Ascending aorta (tissue), 2 donors: ENCODE results near the gene APBB1IP. TPM values are rescaled to one million over a fixed set of nuclear protein-coding genes. Genes with fewer than 3 reads are reported as not detected.

Experiments used
- DNase-seq, 2 donors: peaks; one replicate each; pipeline ENCODE4 v3.0.0-alpha.2; 2019; ENCODE audit warnings: low spot score in 2 of 2
- H3K27ac ChIP-seq, 2 donors: fragments of 200-600 bp; sonication (generic); one replicate each; pipeline ENCODE4 v1.5.1; 2016 to 2017; ENCODE audit warnings: mild to moderate bottlenecking in 1 of 2
- H3K27me3 ChIP-seq: fragments of 200-600 bp; sonication (generic); one replicate; pipeline ENCODE4 v1.5.1; 2017
- H3K36me3 ChIP-seq, 2 donors: fragments of 200-600 bp; sonication (generic); one replicate each; pipeline ENCODE4 v1.5.1; 2016
- H3K4me1 ChIP-seq, 2 donors: fragments of 200-600 bp; sonication (generic); one replicate each; pipeline ENCODE4 v1.5.1; 2016 to 2017; ENCODE audit warnings: mild to moderate bottlenecking in 1 of 2
- H3K4me3 ChIP-seq, 2 donors: fragments of 200-600 bp; sonication (generic); one replicate each; pipeline ENCODE4 v1.5.1; 2016 to 2017; ENCODE audit warnings: mild to moderate bottlenecking in 1 of 2
- H3K9me3 ChIP-seq, 2 donors: fragments of 200-600 bp; sonication (generic); one replicate each; pipeline ENCODE4 v1.5.1; 2016
- intact Hi-C: fragments of 100-400 bp; cut with DNase I; formaldehyde crosslinking; loops from one replicate; pipeline ENCODE4 v1.15.1; 2023
- total RNA-seq: library from RNA; depleted of rRNA; stranded (reverse); fragments of >200 nt; gene quantifications from one replicate; pipeline ENCODE4 v1.1.0, GENCODE V29; 2016
- TF ChIP-seq, protein P1 (sequence below), 3 experiments: fragments of 200-600 bp in 2 of 3; fragments of 450-650 bp in 1 of 3; sonication (generic) in 2 of 3; IDR thresholded peaks; one replicate each; pipeline ENCODE4 v1.5.1; 2016 to 2019; ENCODE audit warnings: antibody characterized with exemption in 3 of 3, mild to moderate bottlenecking in 1 of 3, moderate library complexity in 1 of 3

APBB1IP gene
- total RNA-seq, 1 donor from 2014 or later: not detected

DNA sequence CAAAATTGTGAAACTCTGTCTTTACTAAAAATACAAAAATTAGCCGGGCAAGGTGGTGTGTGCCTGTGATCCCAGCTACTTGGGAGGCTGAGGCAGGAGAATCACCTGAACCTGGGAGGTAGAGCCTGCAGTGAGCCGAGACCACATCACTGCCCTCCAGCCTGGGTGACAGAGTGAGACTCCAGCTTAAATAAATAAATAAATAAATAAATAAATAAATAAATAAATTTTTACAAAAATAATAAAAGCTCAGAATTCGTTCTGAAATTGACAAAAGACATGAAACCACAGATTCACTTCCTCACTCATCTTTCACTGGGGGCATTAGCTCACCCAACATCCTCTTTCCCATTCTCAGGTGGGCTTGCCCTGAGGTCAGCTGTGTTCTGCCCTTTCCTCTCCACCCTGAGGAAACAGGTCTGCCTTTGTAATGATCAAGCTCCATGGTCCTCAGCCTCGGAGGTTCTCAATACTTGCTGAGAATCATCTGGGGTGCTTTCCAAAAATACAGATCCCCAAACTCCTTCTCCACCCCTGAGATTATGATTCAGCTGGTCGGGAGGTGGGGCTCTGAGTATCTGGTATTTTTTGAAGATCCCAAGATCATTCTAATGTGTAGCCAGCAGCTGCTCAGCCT lies 29.2 kb upstream of the APBB1IP start:
- H3K9me3 ChIP-seq: no peaks in the 10 kb centered on the region
- H3K4me1 ChIP-seq: no peaks in the 10 kb centered on the region
- H3K4me3 ChIP-seq: no peak overlapping the region
- H3K27ac ChIP-seq: no peak overlapping the region
- no peak for DNase-seq
- TF ChIP-seq, protein P1, sequence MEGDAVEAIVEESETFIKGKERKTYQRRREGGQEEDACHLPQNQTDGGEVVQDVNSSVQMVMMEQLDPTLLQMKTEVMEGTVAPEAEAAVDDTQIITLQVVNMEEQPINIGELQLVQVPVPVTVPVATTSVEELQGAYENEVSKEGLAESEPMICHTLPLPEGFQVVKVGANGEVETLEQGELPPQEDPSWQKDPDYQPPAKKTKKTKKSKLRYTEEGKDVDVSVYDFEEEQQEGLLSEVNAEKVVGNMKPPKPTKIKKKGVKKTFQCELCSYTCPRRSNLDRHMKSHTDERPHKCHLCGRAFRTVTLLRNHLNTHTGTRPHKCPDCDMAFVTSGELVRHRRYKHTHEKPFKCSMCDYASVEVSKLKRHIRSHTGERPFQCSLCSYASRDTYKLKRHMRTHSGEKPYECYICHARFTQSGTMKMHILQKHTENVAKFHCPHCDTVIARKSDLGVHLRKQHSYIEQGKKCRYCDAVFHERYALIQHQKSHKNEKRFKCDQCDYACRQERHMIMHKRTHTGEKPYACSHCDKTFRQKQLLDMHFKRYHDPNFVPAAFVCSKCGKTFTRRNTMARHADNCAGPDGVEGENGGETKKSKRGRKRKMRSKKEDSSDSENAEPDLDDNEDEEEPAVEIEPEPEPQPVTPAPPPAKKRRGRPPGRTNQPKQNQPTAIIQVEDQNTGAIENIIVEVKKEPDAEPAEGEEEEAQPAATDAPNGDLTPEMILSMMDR (IDR thresholded peaks at IDR 0.05): no peak
- intact Hi-C loops: no loop called here
- no peaks in the 10 kb centered on the region for H3K27me3 ChIP-seq
- no peaks in the 10 kb centered on the region for H3K36me3 ChIP-seq

DNA sequence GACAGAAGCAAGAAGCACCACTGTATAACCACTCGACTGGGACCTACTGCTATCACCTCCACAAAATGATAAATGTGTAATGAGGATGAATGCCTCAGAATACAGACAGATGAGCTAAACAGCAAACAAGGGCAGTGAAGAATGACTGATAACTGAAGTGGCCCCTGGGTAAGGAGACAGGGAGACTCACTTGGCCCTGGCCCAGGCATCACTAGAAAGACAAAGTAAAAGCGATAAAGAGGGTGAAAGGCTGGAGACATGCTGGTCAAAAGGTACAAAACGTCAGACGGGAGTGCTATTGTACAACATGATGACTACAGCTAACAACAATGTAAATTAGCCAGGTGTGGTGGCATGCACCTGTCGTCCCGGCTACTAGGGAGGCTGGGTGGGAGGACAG lies 27.8 kb upstream of the APBB1IP start:
- Histone ChIP-seq H3K27ac (no peak overlapping the region), H3K36me3 (no peaks in the 10 kb centered on the region), H3K4me1 (no peaks in the 10 kb centered on the region), H3K4me3 (no peak overlapping the region), H3K9me3 (no peaks in the 10 kb centered on the region), H3K27me3 (no peaks in the 10 kb centered on the region)
- TF ChIP-seq, protein P1 (IDR thresholded peaks at IDR 0.05): no peak
- intact Hi-C loops: no loop called here
- DNase-seq: no peak

DNA sequence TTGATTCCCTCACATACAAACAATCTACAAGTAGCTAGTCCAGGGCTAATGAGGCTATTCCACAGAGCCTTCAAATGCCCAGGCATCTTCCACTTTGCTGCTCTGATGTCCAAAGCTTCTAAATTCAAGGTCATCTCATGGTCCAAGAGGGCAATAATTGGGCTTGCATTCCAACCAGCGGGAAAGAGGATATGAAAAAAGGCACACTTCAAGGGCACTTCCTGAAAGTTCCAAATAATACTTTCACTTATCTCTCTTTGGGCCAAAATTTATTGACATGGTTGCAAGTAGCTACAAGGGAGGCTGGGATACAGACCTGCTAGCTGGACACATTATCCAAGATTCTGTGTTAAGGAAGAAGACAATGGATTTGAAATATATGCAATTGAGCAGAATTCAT lies 25.2 kb upstream of the APBB1IP start:
- Histone ChIP-seq H3K36me3 (no peaks in the 10 kb centered on the region), H3K4me1 (no peaks in the 10 kb centered on the region), H3K27ac (no peak overlapping the region), H3K4me3 (no peak overlapping the region), H3K27me3 (no peaks in the 10 kb centered on the region), H3K9me3 (no peaks in the 10 kb centered on the region)
- DNase-seq: no peak
- TF ChIP-seq, protein P1 (IDR thresholded peaks at IDR 0.05): no peak
- intact Hi-C loops: no loop called here

DNA sequence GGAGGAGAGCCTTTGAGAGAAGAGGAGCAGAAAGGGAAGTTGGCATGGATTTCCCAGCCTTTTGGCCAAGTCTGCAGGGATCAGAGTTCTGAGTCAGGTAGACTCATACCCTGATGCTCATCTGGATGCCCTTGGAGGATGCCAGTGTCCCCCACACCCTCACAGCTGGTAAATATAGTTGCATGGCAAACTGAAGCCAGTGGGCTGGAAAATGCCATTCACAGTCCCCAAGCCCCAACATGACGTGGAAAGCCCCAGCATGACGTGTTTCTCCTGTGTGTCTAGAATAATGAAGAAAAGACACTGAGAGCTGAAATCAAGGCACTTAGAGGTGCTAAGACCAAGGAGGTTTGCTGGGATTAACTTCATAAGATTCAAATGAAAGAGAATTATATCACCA lies 24.8 kb upstream of the APBB1IP start:
- intact Hi-C loops: no loop called here
- DNase-seq: no peak
- TF ChIP-seq, protein P1 (IDR thresholded peaks at IDR 0.05): no peak
- Histone ChIP-seq H3K27me3 (no peaks in the 10 kb centered on the region), H3K4me3 (no peak overlapping the region), H3K36me3 (no peaks in the 10 kb centered on the region), H3K4me1 (no peaks in the 10 kb centered on the region), H3K27ac (no peak overlapping the region), H3K9me3 (no peaks in the 10 kb centered on the region)

DNA sequence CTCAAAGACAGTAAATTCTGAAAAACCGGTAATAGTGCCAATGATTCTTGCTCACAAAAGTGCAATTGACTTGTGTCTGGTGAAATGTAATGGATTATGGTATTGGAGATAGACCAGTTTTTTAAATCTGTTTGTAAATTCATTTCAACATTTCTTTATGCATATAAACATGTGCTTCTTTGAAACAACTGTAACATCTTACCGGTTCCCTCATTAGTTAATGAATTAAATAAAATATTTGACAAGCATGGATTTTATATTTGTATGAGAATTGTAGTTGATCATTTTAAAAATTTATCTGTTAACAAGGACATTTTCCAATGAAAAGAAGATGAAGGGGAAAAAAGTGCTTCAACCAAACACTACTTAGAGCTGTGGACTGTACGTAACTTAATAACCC lies 21.0 kb upstream of the APBB1IP start:
- Histone ChIP-seq H3K4me3 (no peak overlapping the region), H3K4me1 (no peaks in the 10 kb centered on the region), H3K27me3 (no peaks in the 10 kb centered on the region), H3K9me3 (no peaks in the 10 kb centered on the region), H3K36me3 (no peaks in the 10 kb centered on the region), H3K27ac (no peak overlapping the region)
- no peak for DNase-seq
- intact Hi-C loops: no loop called here
- TF ChIP-seq, protein P1 (IDR thresholded peaks at IDR 0.05): no peak

DNA sequence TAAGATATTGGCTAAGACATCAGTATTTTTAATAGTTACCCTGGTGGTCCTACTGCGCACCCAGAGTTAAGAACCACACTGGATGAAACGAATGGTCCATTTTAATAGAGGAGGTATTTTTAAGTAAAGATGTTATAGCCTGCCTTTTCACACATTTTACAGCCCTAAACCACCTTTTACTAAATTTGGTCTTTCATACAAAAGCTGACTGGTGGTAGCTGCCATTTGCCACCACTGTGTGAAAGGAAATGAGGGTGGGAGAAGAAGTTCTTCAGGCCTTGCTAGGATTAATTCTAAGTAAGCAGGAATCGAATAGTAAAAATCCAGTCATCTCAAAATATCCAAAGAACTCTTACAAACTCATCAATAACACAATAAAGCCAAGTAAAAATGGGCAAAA lies 15.2 kb upstream of the APBB1IP start:
- Histone ChIP-seq H3K9me3 (no peaks in the 10 kb centered on the region), H3K36me3 (no peaks in the 10 kb centered on the region)
- TF ChIP-seq, protein P1 (IDR thresholded peaks at IDR 0.05): no peak

More for the DNA sequence above, 15.2 kb upstream of the APBB1IP start:
- Histone ChIP-seq H3K27me3 (no peaks in the 10 kb centered on the region), H3K4me1 (no peaks in the 10 kb centered on the region), H3K27ac (no peak overlapping the region), H3K4me3 (no peak overlapping the region)
- intact Hi-C loops: no loop called here
- no peak for DNase-seq
